KMS-11 (cell line): ENCODE measurements around the gene PDHX.

Experiments used
- H2AFZ ChIP-seq: fragments of 200-600 bp; sonication (generic); 2 replicates; pipeline ENCODE4 v1.6.1; 2016; ENCODE audit warnings: antibody characterized with exemption, mixed run types, low read depth
- H3K27ac ChIP-seq: fragments of 200-600 bp; sonication (generic); 2 replicates; pipeline ENCODE4 v1.6.1; 2016; ENCODE audit warnings: mild to moderate bottlenecking, mixed run types
- H3K27me3 ChIP-seq: fragments of 200-600 bp; sonication (generic); 2 replicates; pipeline ENCODE4 v1.6.1; 2017; ENCODE audit warnings: mild to moderate bottlenecking, low read depth, mixed run types, moderate library complexity; ENCODE audit not compliant: insufficient read depth
- H3K36me3 ChIP-seq: fragments of 200-600 bp; sonication (generic); 2 replicates; pipeline ENCODE4 v1.6.1; 2017; ENCODE audit warnings: mild to moderate bottlenecking, mixed run types; ENCODE audit not compliant: insufficient read depth
- H3K4me1 ChIP-seq: fragments of 200-600 bp; sonication (generic); 2 replicates; pipeline ENCODE4 v1.6.1; 2016; ENCODE audit warnings: mild to moderate bottlenecking, low read depth, mixed run types; ENCODE audit not compliant: poor library complexity, severe bottlenecking
- H3K4me2 ChIP-seq: fragments of 200-600 bp; sonication (generic); 2 replicates; pipeline ENCODE4 v1.7.0; 2016; ENCODE audit warnings: mild to moderate bottlenecking, mixed run types
- H3K4me3 ChIP-seq: fragments of 200-600 bp; sonication (generic); IDR thresholded peaks from 2 replicates; pipeline ENCODE4 v1.6.1; 2017; ENCODE audit warnings: low read depth, low read length, mixed read lengths; ENCODE audit not compliant: insufficient read depth
- H3K79me2 ChIP-seq: fragments of 200-600 bp; sonication (generic); 2 replicates; pipeline ENCODE4 v1.6.1; 2016; ENCODE audit warnings: low read depth, mixed run types; ENCODE audit not compliant: insufficient read depth
- H3K9ac ChIP-seq: fragments of 200-600 bp; sonication (generic); 2 replicates; pipeline ENCODE4 v1.6.1; 2016; ENCODE audit warnings: mild to moderate bottlenecking, mixed run types
- H4K20me1 ChIP-seq: fragments of 200-600 bp; sonication (generic); 2 replicates; pipeline ENCODE4 v1.6.1; 2016; ENCODE audit warnings: mild to moderate bottlenecking, mixed run types; ENCODE audit not compliant: insufficient read depth
- TF ChIP-seq, protein P1 (sequence below): fragments of 200-600 bp; sonication (generic); conservative IDR thresholded peaks from 2 replicates; pipeline ENCODE4 v1.6.1; 2017; ENCODE audit warnings: low read depth, mild to moderate bottlenecking, antibody characterized with exemption, low read length, moderate library complexity, mixed read lengths

Gene PDHX

DNA sequence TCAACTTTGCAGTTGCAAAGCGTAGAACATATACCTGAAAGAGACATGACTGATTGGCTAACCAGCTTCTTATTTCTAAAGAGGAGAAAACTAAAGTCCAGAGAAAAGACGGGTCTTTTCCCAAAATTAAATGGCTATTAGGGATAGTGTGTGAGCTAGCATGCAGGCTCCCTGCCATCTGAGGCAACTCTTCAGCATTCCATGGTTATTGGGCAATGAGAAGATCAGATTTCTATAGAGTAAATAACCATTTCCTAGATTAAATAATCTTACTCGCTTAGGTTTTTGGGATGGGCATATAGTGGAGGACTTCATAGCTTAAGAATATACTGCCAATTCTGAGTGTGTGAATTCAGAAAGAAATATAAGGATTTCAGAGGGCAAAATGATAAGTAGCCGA is 95.0 kb downstream of the PDHX start:
- H3K9ac ChIP-seq = no peak overlapping the region
- no peaks in the 10 kb centered on the region for H4K20me1 ChIP-seq
- no peak overlapping the region for H3K4me2 ChIP-seq
- no peaks in the 10 kb centered on the region for H3K36me3 ChIP-seq
- H3K27ac ChIP-seq = no peak overlapping the region
- H2AFZ ChIP-seq = no peak overlapping the region
- TF ChIP-seq, protein P1, sequence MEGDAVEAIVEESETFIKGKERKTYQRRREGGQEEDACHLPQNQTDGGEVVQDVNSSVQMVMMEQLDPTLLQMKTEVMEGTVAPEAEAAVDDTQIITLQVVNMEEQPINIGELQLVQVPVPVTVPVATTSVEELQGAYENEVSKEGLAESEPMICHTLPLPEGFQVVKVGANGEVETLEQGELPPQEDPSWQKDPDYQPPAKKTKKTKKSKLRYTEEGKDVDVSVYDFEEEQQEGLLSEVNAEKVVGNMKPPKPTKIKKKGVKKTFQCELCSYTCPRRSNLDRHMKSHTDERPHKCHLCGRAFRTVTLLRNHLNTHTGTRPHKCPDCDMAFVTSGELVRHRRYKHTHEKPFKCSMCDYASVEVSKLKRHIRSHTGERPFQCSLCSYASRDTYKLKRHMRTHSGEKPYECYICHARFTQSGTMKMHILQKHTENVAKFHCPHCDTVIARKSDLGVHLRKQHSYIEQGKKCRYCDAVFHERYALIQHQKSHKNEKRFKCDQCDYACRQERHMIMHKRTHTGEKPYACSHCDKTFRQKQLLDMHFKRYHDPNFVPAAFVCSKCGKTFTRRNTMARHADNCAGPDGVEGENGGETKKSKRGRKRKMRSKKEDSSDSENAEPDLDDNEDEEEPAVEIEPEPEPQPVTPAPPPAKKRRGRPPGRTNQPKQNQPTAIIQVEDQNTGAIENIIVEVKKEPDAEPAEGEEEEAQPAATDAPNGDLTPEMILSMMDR = no peak
- H3K4me1 ChIP-seq = peaks cover 47% of the 10 kb centered on the region
- H3K4me3 ChIP-seq = no peak overlapping the region
- no peaks in the 10 kb centered on the region for H3K27me3 ChIP-seq
- H3K79me2 ChIP-seq = no peaks in the 10 kb centered on the region

DNA sequence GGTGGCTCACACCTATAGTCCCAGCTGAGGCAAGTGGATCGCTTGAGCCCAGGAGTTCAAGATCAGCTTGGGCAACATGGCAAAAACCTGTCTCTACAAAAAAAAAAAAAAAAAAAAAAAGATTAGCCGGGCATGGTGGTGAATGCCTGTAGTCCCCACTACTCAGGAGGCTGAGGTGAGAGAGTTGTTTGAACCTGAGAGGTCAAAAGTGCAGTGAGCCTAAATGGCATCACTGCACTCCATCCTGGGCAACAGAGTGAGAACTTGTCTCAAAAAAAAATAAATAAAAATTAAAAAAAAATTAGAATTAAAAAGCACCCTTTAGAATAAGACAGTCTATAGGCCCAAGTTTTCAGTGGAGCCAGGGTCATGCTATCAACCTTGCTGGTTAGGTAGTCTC is 95.5 kb downstream of the PDHX start:
- no peak overlapping the region for H3K4me3 ChIP-seq
- H3K4me1 ChIP-seq = peaks cover 41% of the 10 kb centered on the region
- no peaks in the 10 kb centered on the region for H3K27me3 ChIP-seq
- H3K36me3 ChIP-seq = no peaks in the 10 kb centered on the region
- TF ChIP-seq, protein P1 = no peak
- H3K9ac ChIP-seq = no peak overlapping the region
- no peak overlapping the region for H3K4me2 ChIP-seq
- H2AFZ ChIP-seq = no peak overlapping the region
- H4K20me1 ChIP-seq = no peaks in the 10 kb centered on the region
- no peaks in the 10 kb centered on the region for H3K79me2 ChIP-seq
- no peak overlapping the region for H3K27ac ChIP-seq

DNA sequence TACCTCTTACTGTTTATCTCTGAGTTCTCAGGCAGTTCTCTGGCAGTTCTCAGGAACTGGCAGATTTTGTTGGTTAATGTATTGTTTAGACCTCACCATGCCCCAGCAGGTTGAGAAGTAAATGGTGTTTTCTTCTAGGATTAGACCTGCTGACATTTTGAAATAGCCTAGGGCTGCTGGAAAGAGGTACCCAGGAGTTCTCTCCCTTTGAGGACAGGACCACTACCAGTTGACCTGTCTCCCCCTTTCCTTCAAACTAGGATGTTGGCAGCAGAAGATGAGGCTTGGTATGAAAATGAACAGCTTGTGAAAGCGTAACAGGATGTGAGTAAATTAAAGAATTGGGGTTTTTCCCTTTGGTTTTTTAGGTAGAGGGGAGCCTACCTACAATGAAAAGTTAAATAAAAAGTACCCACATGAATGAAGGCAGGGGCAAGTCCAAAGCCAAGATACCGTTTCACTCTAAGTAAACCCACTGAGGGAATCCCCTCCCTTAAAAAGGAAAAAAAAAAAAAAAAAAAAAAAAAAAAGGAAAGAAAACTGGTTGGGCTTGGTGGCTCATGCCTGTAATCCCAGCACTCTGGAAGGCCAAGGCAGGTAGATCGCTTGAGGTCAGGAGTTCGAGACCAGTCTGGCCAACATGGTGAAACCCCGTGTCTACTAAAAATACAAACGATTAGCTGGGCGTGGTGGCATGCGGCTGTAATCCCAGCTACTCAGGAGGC is 96.2 kb downstream of the PDHX start:
- Histone ChIP-seq H3K27me3 (no peaks in the 10 kb centered on the region), H3K36me3 (no peaks in the 10 kb centered on the region), H3K4me3 (no peak overlapping the region), H3K27ac (no peak overlapping the region), H3K79me2 (no peaks in the 10 kb centered on the region), H2AFZ (no peak overlapping the region), H3K9ac (no peak overlapping the region), H3K4me1 (peaks cover 34% of the 10 kb centered on the region), H3K4me2 (peak overlapping the region; percentile 16; the same call in 1 of the 2 replicates), H4K20me1 (no peaks in the 10 kb centered on the region)
- TF ChIP-seq, protein P1 = no peak

DNA sequence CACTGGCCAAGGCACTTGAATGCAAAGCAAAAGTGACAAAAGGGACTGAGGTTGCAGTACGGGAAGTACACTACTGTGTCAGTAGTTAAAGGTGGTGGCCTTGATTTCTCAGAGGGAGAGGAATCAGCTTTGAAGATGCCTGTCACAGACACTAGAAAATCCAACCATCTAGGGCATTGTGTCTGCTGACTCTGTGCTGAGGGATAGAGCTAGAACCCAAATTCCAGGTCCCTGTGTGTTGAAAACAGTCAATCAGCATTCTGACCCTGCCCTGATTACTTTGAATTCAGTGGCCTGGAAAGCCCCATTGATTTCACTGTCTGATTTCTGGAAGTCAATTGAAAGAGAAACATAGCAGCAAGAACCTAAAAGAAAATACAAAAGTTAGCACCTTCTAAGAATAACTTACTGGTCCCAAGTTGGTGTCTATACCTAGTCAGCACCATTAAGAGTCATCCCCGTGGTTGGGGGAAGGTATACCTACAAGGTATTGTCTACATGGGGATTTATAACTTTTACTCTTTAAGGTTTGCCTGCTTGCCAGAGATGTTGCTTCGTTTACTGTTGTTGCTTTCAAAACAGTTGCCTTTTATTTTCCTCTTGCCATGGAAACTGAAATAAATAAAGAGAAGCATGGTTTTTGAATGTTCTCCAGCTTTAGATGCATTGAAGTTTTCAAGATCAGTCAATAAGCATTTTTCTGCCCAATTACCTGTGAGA is 97.3 kb downstream of the PDHX start:
- TF ChIP-seq, protein P1 = no peak
- H2AFZ ChIP-seq = no peak overlapping the region

More for the DNA sequence above, 97.3 kb downstream of the PDHX start:
- Histone ChIP-seq H3K4me2 (peak overlapping the region; percentile 61), H3K27me3 (no peaks in the 10 kb centered on the region), H3K79me2 (no peaks in the 10 kb centered on the region), H4K20me1 (no peaks in the 10 kb centered on the region), H3K4me3 (no peak overlapping the region), H3K36me3 (no peaks in the 10 kb centered on the region), H3K9ac (peak overlapping the region; percentile 16; the same call in 1 of the 2 replicates), H3K27ac (peak overlapping the region; percentile 73), H3K4me1 (peaks cover 34% of the 10 kb centered on the region)
